ENCODE data around the gene TTC28.

DNA sequence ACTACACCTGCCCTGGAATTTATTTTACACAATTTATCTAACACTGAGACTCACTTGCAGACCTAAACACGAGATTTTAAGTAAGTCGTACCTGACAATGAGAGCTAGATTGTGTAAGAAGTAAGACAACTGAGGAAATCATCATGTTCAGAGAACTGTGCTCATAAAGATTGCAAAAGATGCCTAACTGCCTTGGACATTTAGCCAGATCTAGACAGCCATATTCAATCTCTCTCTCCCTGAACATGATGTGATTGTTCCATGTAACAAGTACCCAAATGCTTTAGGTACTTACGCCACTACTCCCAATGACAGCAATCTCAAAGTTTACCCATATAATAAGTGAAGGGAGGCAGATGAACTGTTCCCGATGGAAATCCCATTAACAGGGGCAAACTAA, 550.8 kb downstream of the TTC28 start:
- no peak for TF ChIP-seq EP300 (IDR thresholded peaks at IDR 0.05; ENCODE audit: borderline replicate concordance)
- TF ChIP-seq, protein P1, sequence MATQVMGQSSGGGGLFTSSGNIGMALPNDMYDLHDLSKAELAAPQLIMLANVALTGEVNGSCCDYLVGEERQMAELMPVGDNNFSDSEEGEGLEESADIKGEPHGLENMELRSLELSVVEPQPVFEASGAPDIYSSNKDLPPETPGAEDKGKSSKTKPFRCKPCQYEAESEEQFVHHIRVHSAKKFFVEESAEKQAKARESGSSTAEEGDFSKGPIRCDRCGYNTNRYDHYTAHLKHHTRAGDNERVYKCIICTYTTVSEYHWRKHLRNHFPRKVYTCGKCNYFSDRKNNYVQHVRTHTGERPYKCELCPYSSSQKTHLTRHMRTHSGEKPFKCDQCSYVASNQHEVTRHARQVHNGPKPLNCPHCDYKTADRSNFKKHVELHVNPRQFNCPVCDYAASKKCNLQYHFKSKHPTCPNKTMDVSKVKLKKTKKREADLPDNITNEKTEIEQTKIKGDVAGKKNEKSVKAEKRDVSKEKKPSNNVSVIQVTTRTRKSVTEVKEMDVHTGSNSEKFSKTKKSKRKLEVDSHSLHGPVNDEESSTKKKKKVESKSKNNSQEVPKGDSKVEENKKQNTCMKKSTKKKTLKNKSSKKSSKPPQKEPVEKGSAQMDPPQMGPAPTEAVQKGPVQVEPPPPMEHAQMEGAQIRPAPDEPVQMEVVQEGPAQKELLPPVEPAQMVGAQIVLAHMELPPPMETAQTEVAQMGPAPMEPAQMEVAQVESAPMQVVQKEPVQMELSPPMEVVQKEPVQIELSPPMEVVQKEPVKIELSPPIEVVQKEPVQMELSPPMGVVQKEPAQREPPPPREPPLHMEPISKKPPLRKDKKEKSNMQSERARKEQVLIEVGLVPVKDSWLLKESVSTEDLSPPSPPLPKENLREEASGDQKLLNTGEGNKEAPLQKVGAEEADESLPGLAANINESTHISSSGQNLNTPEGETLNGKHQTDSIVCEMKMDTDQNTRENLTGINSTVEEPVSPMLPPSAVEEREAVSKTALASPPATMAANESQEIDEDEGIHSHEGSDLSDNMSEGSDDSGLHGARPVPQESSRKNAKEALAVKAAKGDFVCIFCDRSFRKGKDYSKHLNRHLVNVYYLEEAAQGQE (IDR thresholded peaks at IDR 0.05; ENCODE audit: low read depth) = no peak
- TF ChIP-seq, protein P2, sequence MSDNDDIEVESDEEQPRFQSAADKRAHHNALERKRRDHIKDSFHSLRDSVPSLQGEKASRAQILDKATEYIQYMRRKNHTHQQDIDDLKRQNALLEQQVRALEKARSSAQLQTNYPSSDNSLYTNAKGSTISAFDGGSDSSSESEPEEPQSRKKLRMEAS (IDR thresholded peaks at IDR 0.05) = no peak
- TF ChIP-seq YY1 (IDR thresholded peaks at IDR 0.05; ENCODE audit: low read depth) = no peak
- TF ChIP-seq TAF1 (IDR thresholded peaks at IDR 0.05; ENCODE audit: low read depth) = no peak
- TF ChIP-seq TEAD4 (IDR thresholded peaks at IDR 0.05) = no peak
- TF ChIP-seq TCF12 (IDR thresholded peaks at IDR 0.05; ENCODE audit: low read depth) = no peak
- no peak for TF ChIP-seq CREB1 (IDR thresholded peaks at IDR 0.05; ENCODE audit: low read depth)
- TF ChIP-seq NFIC (IDR thresholded peaks at IDR 0.05) = no peak
- no peak for TF ChIP-seq CEBPB (IDR thresholded peaks at IDR 0.05)
- TF ChIP-seq FOXM1 (IDR thresholded peaks at IDR 0.05; ENCODE audit: borderline replicate concordance, low read depth) = no peak
- TF ChIP-seq RAD21 (IDR thresholded peaks at IDR 0.05; ENCODE audit: low read depth) = no peak
- TF ChIP-seq EGR1 (IDR thresholded peaks at IDR 0.05) = no peak
